HCT116 (cell line): Measurements from ENCODE around the gene MUC5B.
"Not testable (repeated sequence)": the region's sequence is repeated elsewhere in the genome, so short reads cannot be mapped to it uniquely, and the experiment has no call there.

Experiments
- CEBPB ChIP-seq: IDR thresholded peaks from 2 replicates; pipeline ENCODE4 v1.6.1; 2012; ENCODE audit warnings: low read depth
- CTCF ChIP-seq, 3 experiments: fragments of 200-600 bp in 1 of 3; sonication (generic) in 1 of 3; IDR thresholded peaks in 2 of 3; conservative IDR thresholded peaks in 1 of 3; 2 replicates each; pipeline ENCODE4 v1.5.1; 2012 to 2017; ENCODE audit warnings: low read depth in 2 of 3, low read length in 2 of 3, antibody characterized with exemption in 1 of 3, borderline replicate concordance in 1 of 3, control low read depth in 1 of 3, mild to moderate bottlenecking in 1 of 3, mixed read lengths in 1 of 3, mixed run types in 1 of 3, moderate library complexity in 1 of 3; ENCODE audit not compliant: insufficient read depth in 1 of 3
- EGR1 ChIP-seq: IDR thresholded peaks from 2 replicates; pipeline ENCODE4 v1.6.1; 2012; ENCODE audit warnings: low read depth
- EZH2 ChIP-seq: fragments of 200-600 bp; sonication (generic); IDR thresholded peaks from 2 replicates; pipeline ENCODE4 v1.6.1; 2017; ENCODE audit warnings: antibody characterized with exemption, mixed run types
- EZH2phosphoT487 ChIP-seq: fragments of 200-600 bp; IDR thresholded peaks from 2 replicates; pipeline ENCODE4 v1.6.1; 2018; ENCODE audit warnings: antibody characterized with exemption, borderline replicate concordance
- POLR2A ChIP-seq: IDR thresholded peaks from 2 replicates; pipeline ENCODE4 v1.7.0; 2011; ENCODE audit warnings: borderline replicate concordance; ENCODE audit not compliant: insufficient read depth, insufficient read length; ENCODE audit errors: extremely low read depth
- POLR2AphosphoS5 ChIP-seq: IDR thresholded peaks from 2 replicates; pipeline ENCODE4 v1.6.1; 2011; ENCODE audit warnings: mild to moderate bottlenecking, low read depth, low read length, moderate library complexity
- REST ChIP-seq: IDR thresholded peaks from 2 replicates; pipeline ENCODE4 v1.6.1; 2012; ENCODE audit warnings: low read depth
- SIN3A ChIP-seq: IDR thresholded peaks from 2 replicates; pipeline ENCODE4 v1.6.1; 2012; ENCODE audit warnings: low read depth
- ZNF274 ChIP-seq: fragments of 200-500 bp; sonication (Bioruptor generic); IDR thresholded peaks from 2 replicates; pipeline ENCODE4 v1.6.1; 2014; ENCODE audit warnings: mild to moderate bottlenecking, low read depth, low read length, inconsistent platforms

- not testable (repeated sequence) for TF ChIP-seq ZNF274, SIN3A, CEBPB, EZH2phosphoT487, EZH2, POLR2AphosphoS5, EGR1, REST, POLR2A
- TF ChIP-seq CTCF (IDR thresholded peaks at IDR 0.05 in 2 of 3, conservative IDR thresholded peaks at IDR 0.05 in 1 of 3; ENCODE audit: borderline replicate concordance in 1 of 3, insufficient read depth in 1 of 3, low read depth in 2 of 3, low read length in 2 of 3): peak in 2 of 3 experiments; percentile 32; a peak in 2 of 6 replicates
Measured at GRCh38 chr11:1264444-1264843, 41.6 kb downstream of the MUC5B start.
